Measurements from ENCODE around the gene PRPF40B.

PRPF40B gene

GRCh38 chr12:49678711-49679110, 55.4 kb downstream of the PRPF40B start:
- H3K27ac ChIP-seq = no peak overlapping the region
- TF ChIP-seq, protein P1, sequence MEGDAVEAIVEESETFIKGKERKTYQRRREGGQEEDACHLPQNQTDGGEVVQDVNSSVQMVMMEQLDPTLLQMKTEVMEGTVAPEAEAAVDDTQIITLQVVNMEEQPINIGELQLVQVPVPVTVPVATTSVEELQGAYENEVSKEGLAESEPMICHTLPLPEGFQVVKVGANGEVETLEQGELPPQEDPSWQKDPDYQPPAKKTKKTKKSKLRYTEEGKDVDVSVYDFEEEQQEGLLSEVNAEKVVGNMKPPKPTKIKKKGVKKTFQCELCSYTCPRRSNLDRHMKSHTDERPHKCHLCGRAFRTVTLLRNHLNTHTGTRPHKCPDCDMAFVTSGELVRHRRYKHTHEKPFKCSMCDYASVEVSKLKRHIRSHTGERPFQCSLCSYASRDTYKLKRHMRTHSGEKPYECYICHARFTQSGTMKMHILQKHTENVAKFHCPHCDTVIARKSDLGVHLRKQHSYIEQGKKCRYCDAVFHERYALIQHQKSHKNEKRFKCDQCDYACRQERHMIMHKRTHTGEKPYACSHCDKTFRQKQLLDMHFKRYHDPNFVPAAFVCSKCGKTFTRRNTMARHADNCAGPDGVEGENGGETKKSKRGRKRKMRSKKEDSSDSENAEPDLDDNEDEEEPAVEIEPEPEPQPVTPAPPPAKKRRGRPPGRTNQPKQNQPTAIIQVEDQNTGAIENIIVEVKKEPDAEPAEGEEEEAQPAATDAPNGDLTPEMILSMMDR (conservative IDR thresholded peaks at IDR 0.05) = no peak
- TF ChIP-seq ZFX (IDR thresholded peaks at IDR 0.05) = no peak

DNA sequence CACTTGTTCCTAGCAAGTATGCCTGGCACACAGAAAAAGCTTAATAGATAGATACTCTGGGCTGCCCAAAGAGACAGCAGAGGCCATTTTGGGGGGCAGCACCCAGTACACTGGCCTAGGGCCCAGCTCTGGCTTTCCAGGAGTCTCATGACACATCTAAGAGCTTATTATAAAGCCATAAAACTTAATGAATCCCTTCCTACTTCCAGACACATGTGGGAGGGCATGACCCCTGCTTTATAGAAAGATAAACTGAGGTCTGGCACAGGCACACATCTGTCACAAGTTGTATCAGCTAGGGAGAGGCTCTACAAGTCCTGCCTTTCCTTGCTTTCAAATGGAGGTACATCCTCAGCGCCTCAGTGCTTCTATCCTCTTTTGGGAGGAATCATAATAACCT, 56.7 kb downstream of the PRPF40B start:
- H3K27ac ChIP-seq = no peak overlapping the region
- TF ChIP-seq ZFX (IDR thresholded peaks at IDR 0.05) = no peak
- TF ChIP-seq, protein P1 (conservative IDR thresholded peaks at IDR 0.05) = no peak

- TF ChIP-seq, protein P1 (conservative IDR thresholded peaks at IDR 0.05) = no peak
- TF ChIP-seq ZFX (IDR thresholded peaks at IDR 0.05) = no peak
- H3K27ac ChIP-seq = no peak overlapping the region
Observed at GRCh38 chr12:49683599-49684309, 60.4 kb downstream of the PRPF40B start.

GRCh38 chr12:49684310-49684854, 61.0 kb downstream of the PRPF40B start:
- no peak for TF ChIP-seq ZFX (IDR thresholded peaks at IDR 0.05)
- TF ChIP-seq, protein P1 (conservative IDR thresholded peaks at IDR 0.05) = no peak
- no peak overlapping the region for H3K27ac ChIP-seq

GRCh38 chr12:49687941-49688340, 64.6 kb downstream of the PRPF40B start:
- no peak for TF ChIP-seq ZFX (IDR thresholded peaks at IDR 0.05)
- TF ChIP-seq, protein P1 (conservative IDR thresholded peaks at IDR 0.05) = peak; percentile 35
- H3K27ac ChIP-seq = no peak overlapping the region

DNA sequence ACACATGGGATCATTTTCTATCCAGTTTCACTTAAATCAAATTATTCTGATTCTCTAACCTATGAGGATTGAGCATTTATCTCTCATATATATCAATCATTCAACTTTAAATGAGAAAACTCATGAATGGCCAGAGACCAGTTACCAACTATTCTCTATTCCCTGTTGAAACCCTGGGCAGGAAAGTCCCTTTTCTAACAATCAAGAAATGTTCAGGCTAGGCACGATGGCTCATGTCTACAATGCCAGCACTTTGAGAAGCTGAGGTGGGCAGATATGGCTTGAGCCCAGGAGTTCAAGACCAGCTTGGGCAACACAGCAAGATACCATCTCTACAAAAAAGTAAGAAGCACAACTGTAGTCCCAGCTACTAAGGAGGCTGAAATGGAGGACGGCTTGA, 65.9 kb downstream of the PRPF40B start:
- TF ChIP-seq ZFX (IDR thresholded peaks at IDR 0.05) = no peak
- TF ChIP-seq, protein P1 (conservative IDR thresholded peaks at IDR 0.05) = no peak
- no peak overlapping the region for H3K27ac ChIP-seq

DNA sequence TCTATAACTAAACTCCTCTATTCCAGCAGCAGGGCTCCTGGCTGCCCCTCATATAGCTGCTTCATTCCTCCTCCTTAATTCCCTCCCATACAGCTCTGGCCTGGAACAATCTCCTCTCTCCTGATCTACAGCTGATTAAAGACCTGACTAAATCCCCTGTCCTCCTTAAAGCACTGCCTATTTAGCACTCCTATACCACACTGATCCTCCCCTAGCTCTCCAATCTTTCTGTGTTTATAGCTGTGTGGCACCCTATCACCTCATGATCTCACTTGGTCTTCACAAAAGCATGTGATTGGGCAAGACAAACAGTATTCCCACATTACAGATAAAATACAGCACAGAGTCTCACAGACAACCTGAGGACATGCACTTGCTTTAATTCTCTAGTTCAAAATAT, 66.4 kb downstream of the PRPF40B start:
- no peak overlapping the region for H3K27ac ChIP-seq
- no peak for TF ChIP-seq ZFX (IDR thresholded peaks at IDR 0.05)
- TF ChIP-seq, protein P1 (conservative IDR thresholded peaks at IDR 0.05) = no peak
